HEK293 (cell line): ENCODE data around the gene PRPF40B.

ENCODE experiments used
- CTCF ChIA-PET: fragments of 350-600 bp; formaldehyde crosslinking; extraction: SDS; loops from one replicate; lab custom pipeline; 2021; ENCODE audit warnings: antibody characterized with exemption; lab: Yijun Ruan, JAX
- POLR2A ChIA-PET: fragments of 300-600 bp; formaldehyde crosslinking; extraction: SDS; loops from one replicate; lab custom pipeline; 2020; ENCODE audit warnings: antibody characterized with exemption, inconsistent platforms; lab: Yijun Ruan, JAX
- H3K27ac ChIP-seq: fragments of 200-500 bp; sonication (Bioruptor generic); 2 replicates; pipeline ENCODE4 v1.5.1; 2014; ENCODE audit warnings: low read depth, low read length, control low read depth, inconsistent platforms; ENCODE audit errors: extremely low read depth
- H3K36me3 ChIP-seq, 2 experiments: fragments of 200-500 bp in 1 of 2; sonication (Bioruptor generic) in 1 of 2; 1 replicate in 1 of 2; 2 replicates in 1 of 2; pipeline ENCODE4 v1.5.1; 2014 to 2017; ENCODE audit warnings: inconsistent platforms in 2 of 2, low read length in 2 of 2; ENCODE audit not compliant: control insufficient read depth in 2 of 2, insufficient read depth in 1 of 2
- H3K4me1 ChIP-seq: fragments of 200-500 bp; sonication (Bioruptor generic); 2 replicates; pipeline ENCODE4 v1.5.1; 2014; ENCODE audit warnings: mild to moderate bottlenecking, low read length, inconsistent platforms; ENCODE audit not compliant: control insufficient read depth, insufficient read depth
- H3K4me3 ChIP-seq: 2 replicates; pipeline ENCODE4 v1.5.1; 2011; ENCODE audit warnings: low read depth, mild to moderate bottlenecking, control low read depth, low read length, moderate library complexity
- H3K9me3 ChIP-seq: fragments of 200-500 bp; sonication (Bioruptor generic); 2 replicates; pipeline ENCODE4 v1.5.1; 2014; ENCODE audit warnings: low read depth, low read length, inconsistent platforms; ENCODE audit not compliant: control insufficient read depth, insufficient read depth
- EGR2 ChIP-seq: fragments of 450-650 bp; formaldehyde crosslinking; IDR thresholded peaks from 2 replicates; pipeline ENCODE4 v1.5.1; 2016; ENCODE audit warnings: low read depth, missing biosample characterization, missing genetic modification characterization
- GLI2 ChIP-seq: fragments of 450-650 bp; formaldehyde crosslinking; IDR thresholded peaks from 2 replicates; pipeline ENCODE4; 2017; ENCODE audit warnings: missing biosample characterization, missing genetic modification characterization, low read depth, borderline replicate concordance
- GLIS1 ChIP-seq: fragments of 450-650 bp; formaldehyde crosslinking; IDR thresholded peaks from 2 replicates; pipeline ENCODE4 v1.5.1; 2016; ENCODE audit warnings: missing biosample characterization, missing genetic modification characterization
- IKZF3 ChIP-seq: fragments of 450-650 bp; IDR thresholded peaks from 2 replicates; pipeline ENCODE4 v1.5.0; 2018; ENCODE audit warnings: missing biosample characterization, mild to moderate bottlenecking, missing genetic modification characterization, moderate library complexity
- MYNN ChIP-seq: fragments of 450-650 bp; formaldehyde crosslinking; IDR thresholded peaks from 2 replicates; pipeline ENCODE4 v1.5.1; 2016; ENCODE audit warnings: missing biosample characterization, missing genetic modification characterization, borderline replicate concordance
- PRDM1 ChIP-seq: fragments of 450-650 bp; formaldehyde crosslinking; IDR thresholded peaks from 2 replicates; pipeline ENCODE4; 2016; ENCODE audit warnings: missing biosample characterization, missing genetic modification characterization
- SP2 ChIP-seq: fragments of 450-650 bp; formaldehyde crosslinking; IDR thresholded peaks from 2 replicates; pipeline ENCODE4 v1.5.1; 2016; ENCODE audit warnings: missing biosample characterization, missing genetic modification characterization
- YY2 ChIP-seq: fragments of 450-650 bp; formaldehyde crosslinking; IDR thresholded peaks from 2 replicates; pipeline ENCODE4 v1.5.1; 2016; ENCODE audit warnings: missing biosample characterization, missing genetic modification characterization
- ZBTB48 ChIP-seq: fragments of 450-650 bp; formaldehyde crosslinking; IDR thresholded peaks from 2 replicates; pipeline ENCODE4 v1.5.1; 2016; ENCODE audit warnings: missing biosample characterization, missing genetic modification characterization
- ZFHX2 ChIP-seq: fragments of 450-650 bp; formaldehyde crosslinking; conservative IDR thresholded peaks from 2 replicates; pipeline ENCODE4 v1.5.1; 2016; ENCODE audit warnings: missing biosample characterization, missing genetic modification characterization
- ZIC2 ChIP-seq: fragments of 450-650 bp; formaldehyde crosslinking; IDR thresholded peaks from 2 replicates; pipeline ENCODE4 v1.5.1; 2016; ENCODE audit warnings: missing biosample characterization, missing genetic modification characterization
- ZNF112 ChIP-seq: fragments of 450-650 bp; formaldehyde crosslinking; IDR thresholded peaks from 2 replicates; pipeline ENCODE4 v1.5.0; 2017; ENCODE audit warnings: missing biosample characterization, missing genetic modification characterization
- ZNF133 ChIP-seq: fragments of 450-650 bp; formaldehyde crosslinking; IDR thresholded peaks from 2 replicates; pipeline ENCODE4 v1.5.1; 2016; ENCODE audit warnings: missing biosample characterization, missing genetic modification characterization
- ZNF274 ChIP-seq, 2 experiments: fragments of 200-500 bp in 1 of 2; fragments of 450-650 bp in 1 of 2; sonication (Bioruptor generic) in 1 of 2; formaldehyde crosslinking in 1 of 2; IDR thresholded peaks; 2 replicates each; pipeline versions ENCODE4 v1.5.1 to v1.6.1; 2014 to 2016; ENCODE audit warnings: borderline replicate concordance in 1 of 2, inconsistent platforms in 1 of 2, low read length in 1 of 2, missing biosample characterization in 1 of 2, missing genetic modification characterization in 1 of 2
- ZNF510 ChIP-seq: fragments of 450-650 bp; formaldehyde crosslinking; IDR thresholded peaks from 2 replicates; pipeline ENCODE4 v1.5.1; 2018; ENCODE audit warnings: mild to moderate bottlenecking, missing genetic modification characterization, missing biosample characterization; ENCODE audit not compliant: insufficient replicate concordance
- ZNF530 ChIP-seq: fragments of 450-650 bp; formaldehyde crosslinking; IDR thresholded peaks from 2 replicates; pipeline ENCODE4 v1.5.1; 2016; ENCODE audit warnings: low read depth, missing biosample characterization, missing genetic modification characterization
- ZNF658 ChIP-seq: fragments of 450-650 bp; formaldehyde crosslinking; IDR thresholded peaks from 2 replicates; pipeline ENCODE4; 2016; ENCODE audit warnings: missing biosample characterization, missing genetic modification characterization
- ZNF660 ChIP-seq: fragments of 450-650 bp; IDR thresholded peaks from 2 replicates; pipeline ENCODE4 v1.5.1; 2018; ENCODE audit warnings: missing biosample characterization, mild to moderate bottlenecking, missing genetic modification characterization
- ZNF670 ChIP-seq: fragments of 450-650 bp; formaldehyde crosslinking; IDR thresholded peaks from 2 replicates; pipeline ENCODE4 v1.5.1; 2016; ENCODE audit warnings: missing biosample characterization, missing genetic modification characterization, low read depth
- ZSCAN16 ChIP-seq: fragments of 450-650 bp; formaldehyde crosslinking; IDR thresholded peaks from 2 replicates; pipeline ENCODE4 v1.5.1; 2016; ENCODE audit warnings: missing biosample characterization, missing genetic modification characterization
- TF ChIP-seq, protein P1 (sequence below): fragments of 450-650 bp; formaldehyde crosslinking; IDR thresholded peaks from 2 replicates; pipeline ENCODE4 v1.5.1; 2016; ENCODE audit warnings: missing biosample characterization, missing genetic modification characterization
- TF ChIP-seq, protein P2 (sequence below): fragments of 450-650 bp; formaldehyde crosslinking; IDR thresholded peaks from 2 replicates; pipeline ENCODE4 v1.5.1; 2016; ENCODE audit warnings: missing biosample characterization, missing genetic modification characterization

PRPF40B gene

GRCh38 chr12:49664591-49665239 lies 41.4 kb downstream of the PRPF40B start:
- ChIA-PET POLR2A (interaction anchor here (0.6 to 1.4 kb wide), 2 partner anchors 42 to 76 kb away, joined by 3 to 6 read pairs; partner anchors contain the start of gene TMBIM6), CTCF (interaction anchor here (0.6 to 1.1 kb wide), 3 partner anchors 8 to 174 kb away, joined by 3 read pairs; no protein-coding TSS in a partner anchor)
- H3K9me3 ChIP-seq: no peaks in the 10 kb centered on the region
- H3K4me3 ChIP-seq: no peak overlapping the region
- no peaks in the 10 kb centered on the region for H3K36me3 ChIP-seq
- H3K4me1 ChIP-seq: peaks cover 12% of the 10 kb centered on the region
- TF ChIP-seq ZSCAN16 (tag by site-specific recombination): no peak
- TF ChIP-seq ZNF510 (tag by site-specific recombination): no peak
- no peak for TF ChIP-seq MYNN (tag by site-specific recombination)
- TF ChIP-seq SP2 (tag by site-specific recombination): 0 out of 2 replicates have a peak, but pooled peaks have one; percentile 6
- TF ChIP-seq ZNF660 (tag by site-specific recombination): no peak
- 0 out of 2 replicates have a peak, but pooled peaks have one; percentile 13 for TF ChIP-seq EGR2
- peak; percentile 88 for TF ChIP-seq ZNF133 (tag by site-specific recombination)
- peak; percentile 53 for TF ChIP-seq ZIC2 (tag by site-specific recombination)
- TF ChIP-seq PRDM1 (tag by site-specific recombination): peak; percentile 71
- TF ChIP-seq, protein P1, sequence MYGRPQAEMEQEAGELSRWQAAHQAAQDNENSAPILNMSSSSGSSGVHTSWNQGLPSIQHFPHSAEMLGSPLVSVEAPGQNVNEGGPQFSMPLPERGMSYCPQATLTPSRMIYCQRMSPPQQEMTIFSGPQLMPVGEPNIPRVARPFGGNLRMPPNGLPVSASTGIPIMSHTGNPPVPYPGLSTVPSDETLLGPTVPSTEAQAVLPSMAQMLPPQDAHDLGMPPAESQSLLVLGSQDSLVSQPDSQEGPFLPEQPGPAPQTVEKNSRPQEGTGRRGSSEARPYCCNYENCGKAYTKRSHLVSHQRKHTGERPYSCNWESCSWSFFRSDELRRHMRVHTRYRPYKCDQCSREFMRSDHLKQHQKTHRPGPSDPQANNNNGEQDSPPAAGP (tag by site-specific recombination): peak; percentile 85; the same call in 1 of the 2 replicates
- TF ChIP-seq YY2 (tag by site-specific recombination): no peak
- TF ChIP-seq IKZF3: no peak
- no peak for TF ChIP-seq GLI2
- no peak for TF ChIP-seq ZNF530 (tag by site-specific recombination)
- peak; percentile 85 for TF ChIP-seq GLIS1 (tag by site-specific recombination)
- no peak for TF ChIP-seq ZNF112
- TF ChIP-seq ZBTB48 (tag by site-specific recombination): no peak
- no peak for TF ChIP-seq ZNF274 (IDR thresholded peaks at IDR 0.05; ENCODE audit: low read length)
- no peak for TF ChIP-seq ZNF274 (tag by site-specific recombination; IDR thresholded peaks at IDR 0.05; ENCODE audit: borderline replicate concordance)
- TF ChIP-seq, protein P2, sequence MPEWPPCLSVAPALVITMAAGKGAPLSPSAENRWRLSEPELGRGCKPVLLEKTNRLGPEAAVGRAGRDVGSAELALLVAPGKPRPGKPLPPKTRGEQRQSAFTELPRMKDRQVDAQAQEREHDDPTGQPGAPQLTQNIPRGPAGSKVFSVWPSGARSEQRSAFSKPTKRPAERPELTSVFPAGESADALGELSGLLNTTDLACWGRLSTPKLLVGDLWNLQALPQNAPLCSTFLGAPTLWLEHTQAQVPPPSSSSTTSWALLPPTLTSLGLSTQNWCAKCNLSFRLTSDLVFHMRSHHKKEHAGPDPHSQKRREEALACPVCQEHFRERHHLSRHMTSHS (tag by site-specific recombination): no peak
- peak; percentile 22; the same call in 1 of the 2 replicates for TF ChIP-seq ZFHX2
- no peak for TF ChIP-seq ZNF658 (tag by site-specific recombination)
- no peak overlapping the region for H3K27ac ChIP-seq

DNA sequence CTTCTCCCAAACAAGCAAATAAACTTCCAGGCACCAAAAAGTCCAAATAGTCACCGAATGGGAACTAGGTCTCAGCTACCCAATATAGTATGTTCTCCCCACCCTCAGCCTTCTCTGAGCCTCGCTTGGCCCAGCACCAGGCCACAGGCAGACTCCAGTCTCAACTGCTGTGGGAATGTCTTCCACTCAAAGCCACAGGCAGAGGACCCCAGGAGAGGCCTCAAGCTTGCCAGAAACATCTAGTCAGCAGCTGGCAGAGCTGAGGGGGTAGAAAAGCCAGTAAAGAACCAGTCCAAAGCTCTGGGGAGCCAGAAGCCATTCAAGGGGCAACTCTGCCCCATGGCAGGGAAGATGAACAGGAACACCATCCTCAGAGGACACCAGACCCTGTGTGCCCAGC lies 42.0 kb downstream of the PRPF40B start:
- no peaks in the 10 kb centered on the region for H3K36me3 ChIP-seq
- ChIA-PET CTCF (interaction anchor here (0.6 to 1.1 kb wide), 2 partner anchors 8 to 388 kb away, joined by 3 read pairs; no protein-coding TSS in a partner anchor), POLR2A (no interaction called here)
- H3K4me3 ChIP-seq: no peak overlapping the region
- H3K9me3 ChIP-seq: no peaks in the 10 kb centered on the region
- peak; percentile 42; the same call in 1 of the 2 replicates for TF ChIP-seq GLIS1 (tag by site-specific recombination)
- TF ChIP-seq ZNF670 (tag by site-specific recombination): no peak
- H3K4me1 ChIP-seq: peaks cover 12% of the 10 kb centered on the region
- H3K27ac ChIP-seq: no peak overlapping the region
